NCI-H128 (cell line): ENCODE data around the gene NF2.

ENCODE experiments used
- DNase-seq: peaks from one replicate; lab custom pipeline; 2025; ENCODE audit not compliant: unreplicated experiment; lab: John Stamatoyannopoulos, UW

Gene NF2

DNA sequence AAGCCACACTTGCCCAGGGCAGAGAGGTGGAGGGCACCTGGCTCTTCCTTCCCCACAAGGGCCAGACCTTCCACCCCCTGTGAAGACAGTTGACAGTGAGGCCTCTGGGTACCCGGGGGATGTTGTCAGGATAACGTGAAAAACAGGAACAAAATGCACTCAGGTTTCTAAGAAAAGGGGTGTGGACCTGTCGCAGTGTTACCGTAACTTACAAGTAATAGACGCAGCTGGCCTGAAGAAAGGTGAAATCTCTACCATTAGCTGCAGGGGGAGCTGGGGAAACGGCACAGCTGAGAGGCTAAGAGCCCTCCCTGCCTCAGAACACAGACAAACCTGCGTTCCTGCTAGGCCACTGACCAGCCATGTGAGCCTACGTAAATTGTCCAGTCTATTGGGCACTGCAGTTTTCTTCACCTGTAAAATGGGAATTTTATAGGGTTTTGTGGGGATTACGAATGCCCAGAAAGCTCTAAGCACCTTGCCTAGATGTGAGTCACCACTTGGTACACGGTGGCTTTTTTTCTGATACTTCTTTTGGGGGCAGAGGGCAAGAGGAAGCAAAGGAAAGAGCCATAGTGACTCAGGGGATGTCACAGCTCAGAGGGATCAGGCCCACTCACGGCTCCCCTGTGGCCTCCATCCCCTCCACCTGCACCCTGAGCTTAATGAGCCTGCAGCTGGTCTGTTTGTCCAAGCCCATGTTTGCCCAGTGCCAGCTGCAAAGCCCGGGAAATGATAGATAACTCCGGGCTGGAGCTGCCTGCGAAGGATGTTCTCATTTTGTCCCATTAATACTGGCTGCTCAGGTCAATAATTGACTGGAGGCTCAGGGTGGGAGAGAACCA is 97.9 kb downstream of the NF2 start:
- DNase-seq, result no peak

GRCh38 chr22:29702000-29702930 is 98.8 kb downstream of the NF2 start:
- DNase-seq, result no peak

- no peak for DNase-seq
Measured at GRCh38 chr22:29702931-29703501, 99.6 kb downstream of the NF2 start.

- no peak for DNase-seq
Measured at GRCh38 chr22:29703569-29704195, 100.2 kb downstream of the NF2 start.

GRCh38 chr22:29704528-29705285 is 101.3 kb downstream of the NF2 start:
- DNase-seq, result no peak

- DNase-seq, result no peak
Measured at GRCh38 chr22:29705651-29706050, 102.2 kb downstream of the NF2 start.

- DNase-seq, result no peak
Measured at GRCh38 chr22:29706486-29706885, 103.1 kb downstream of the NF2 start.

DNA sequence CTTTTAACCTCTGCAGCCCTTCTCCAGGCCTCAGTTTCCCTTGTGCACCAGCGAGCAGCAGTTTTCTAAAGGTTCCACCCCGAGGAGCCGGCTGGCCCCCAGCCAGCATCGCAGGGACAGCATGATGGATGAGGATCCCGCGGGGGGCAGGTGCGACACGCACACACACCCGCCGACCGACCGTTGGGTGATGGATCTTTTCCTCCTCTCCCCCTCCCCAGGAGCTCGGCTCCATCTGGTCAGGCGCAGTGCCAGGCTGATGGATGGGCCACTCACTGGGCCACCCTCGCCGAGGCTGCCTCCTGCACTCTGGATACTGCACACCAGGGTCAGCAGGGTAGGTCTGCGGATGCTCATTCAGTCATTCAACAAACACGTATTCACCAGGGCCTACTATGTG is 103.6 kb downstream of the NF2 start:
- DNase-seq, result no peak

DNA sequence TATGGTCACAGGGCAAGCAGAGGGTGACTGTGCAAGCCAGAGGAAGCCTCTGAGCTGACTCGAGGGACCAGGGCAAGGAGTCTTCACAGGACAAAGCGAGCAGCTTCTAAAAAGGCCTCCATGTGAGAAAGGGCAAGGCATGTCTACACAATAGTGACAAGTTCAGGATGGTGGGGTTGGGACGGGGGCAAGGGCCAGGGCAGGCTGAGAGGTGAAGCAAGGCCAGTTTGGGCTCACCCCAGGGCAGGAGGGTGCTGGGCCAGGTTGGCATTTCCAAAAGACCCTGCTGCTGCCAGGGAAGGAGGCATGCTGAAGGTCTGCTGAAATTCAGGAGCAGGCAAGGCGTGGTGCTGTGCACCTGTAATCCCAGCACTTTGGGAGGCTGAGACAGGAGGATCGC is 104.0 kb downstream of the NF2 start:
- no peak for DNase-seq

DNA sequence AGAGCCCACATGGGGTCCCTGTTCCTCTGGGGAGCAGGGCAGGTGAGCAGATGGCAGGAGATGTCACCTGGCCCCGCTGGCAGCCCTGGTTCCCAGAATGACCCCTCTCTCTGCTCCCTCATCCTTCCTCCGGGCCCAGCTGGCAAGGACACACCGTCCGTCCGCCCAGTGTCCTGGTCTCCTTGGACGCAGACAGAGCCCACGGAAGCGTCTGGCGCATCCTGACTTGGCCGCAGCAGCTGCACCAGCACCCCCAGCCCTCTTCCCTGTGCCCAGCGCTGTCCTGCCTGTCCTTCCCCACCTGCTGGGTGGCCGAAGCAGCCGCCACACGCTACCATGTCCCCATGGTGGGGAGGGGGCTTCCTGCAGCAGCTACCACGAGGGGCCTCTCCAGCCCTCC is 106.8 kb downstream of the NF2 start:
- no peak for DNase-seq

DNA sequence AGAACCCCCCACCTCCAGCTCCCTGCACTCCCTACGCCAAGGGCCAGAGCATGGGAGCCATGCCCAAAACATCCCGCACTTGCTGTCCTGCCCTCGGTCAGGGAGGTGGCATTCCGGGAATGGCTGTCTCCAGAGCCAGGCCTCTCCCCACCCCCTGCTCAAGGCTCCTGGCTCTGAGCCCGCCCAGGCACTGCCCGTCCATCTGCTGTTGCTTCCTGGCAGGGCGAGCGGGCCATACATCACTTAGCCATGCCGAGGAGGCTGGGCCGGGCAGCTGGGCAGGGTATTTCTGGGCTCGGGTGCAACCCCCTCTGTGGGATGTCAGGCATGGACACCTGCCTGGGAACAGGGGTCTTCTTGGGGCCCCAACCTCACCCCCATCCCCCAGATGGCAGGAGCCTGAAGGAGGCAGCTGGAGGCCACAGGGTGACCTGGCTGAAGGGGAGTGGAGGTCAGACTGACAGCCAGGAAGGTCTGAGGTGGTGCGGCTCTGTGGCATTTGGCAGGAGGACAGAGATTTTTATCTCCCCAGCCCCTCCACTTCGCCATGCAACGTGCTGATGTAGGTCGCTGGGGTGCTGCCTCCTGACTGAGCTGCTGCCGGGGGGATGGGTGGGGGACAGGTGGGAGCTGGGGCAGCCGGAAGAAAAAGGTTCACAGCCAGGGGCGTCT is 107.6 kb downstream of the NF2 start:
- no peak for DNase-seq

DNA sequence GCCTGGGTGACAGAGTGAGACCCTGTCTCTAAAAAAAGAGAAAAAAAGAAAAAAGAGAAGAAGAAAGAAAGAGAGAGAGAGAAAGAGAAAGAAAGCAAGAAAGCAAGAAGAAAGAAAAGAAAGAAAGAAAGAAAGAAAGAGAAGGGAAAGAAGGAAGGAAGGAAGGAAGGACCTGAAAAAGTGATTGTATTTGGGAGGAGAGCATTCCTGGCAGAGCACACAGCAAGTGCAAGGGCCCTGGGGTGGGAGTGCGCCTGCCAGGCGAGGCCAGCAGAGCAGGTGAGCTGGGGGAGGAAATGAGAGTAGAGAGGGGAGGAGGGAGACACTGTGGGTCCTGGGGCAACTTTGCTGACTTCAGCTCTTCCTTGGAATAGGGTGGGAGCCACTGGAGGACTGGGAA is 108.7 kb downstream of the NF2 start:
- no peak for DNase-seq

DNA sequence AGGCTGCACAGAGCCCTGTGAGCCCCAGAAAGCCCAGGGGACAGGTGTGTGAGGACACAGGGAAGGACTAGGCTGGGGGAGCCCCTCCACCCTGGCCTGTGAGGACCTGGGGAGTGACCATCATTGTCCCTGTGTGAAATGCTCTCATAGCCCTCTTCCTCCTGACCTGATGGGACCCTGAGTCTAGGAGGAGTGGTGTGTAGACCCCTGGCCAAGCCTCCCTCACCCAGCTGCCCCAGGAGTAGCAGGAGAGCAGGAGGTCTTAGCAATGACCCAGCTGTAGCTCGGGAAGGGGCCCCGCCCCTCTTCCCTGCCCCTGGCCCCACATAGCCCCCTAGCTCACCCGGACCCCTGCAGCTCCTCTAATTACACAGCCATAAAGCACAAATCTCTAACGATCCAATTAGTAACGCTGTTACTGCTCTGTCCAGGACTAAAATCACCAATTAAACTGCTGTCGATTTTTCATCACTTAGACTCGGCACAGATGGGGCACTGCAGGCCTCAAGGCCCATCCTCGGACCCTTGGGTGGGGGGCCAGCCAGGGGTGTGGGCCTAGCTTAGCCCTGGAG is 109.8 kb downstream of the NF2 start:
- DNase-seq, result no peak

- DNase-seq, result no peak
Measured at GRCh38 chr22:29715240-29715639, 111.8 kb downstream of the NF2 start.

DNA sequence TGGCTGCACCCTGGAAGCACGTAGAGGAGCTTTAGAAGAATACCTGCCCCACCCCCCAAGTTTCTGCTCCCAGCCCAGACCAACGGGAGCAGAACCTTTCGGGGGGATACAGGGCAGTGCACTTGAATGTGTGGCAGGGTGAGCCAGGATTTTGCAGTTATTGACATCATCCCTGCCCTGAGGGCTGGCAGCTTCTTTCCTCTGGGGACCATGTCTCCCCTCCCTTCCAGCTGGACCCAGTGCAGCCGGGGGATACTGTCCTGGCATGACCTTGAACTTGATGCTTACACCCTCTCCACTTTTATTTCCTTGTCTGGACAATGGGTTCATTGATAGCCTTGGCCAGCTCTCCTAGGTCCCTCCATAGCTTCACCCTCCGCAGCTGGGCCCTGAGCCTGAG is 112.3 kb downstream of the NF2 start:
- no peak for DNase-seq

GRCh38 chr22:29716814-29717545 is 113.5 kb downstream of the NF2 start:
- DNase-seq, result no peak

DNA sequence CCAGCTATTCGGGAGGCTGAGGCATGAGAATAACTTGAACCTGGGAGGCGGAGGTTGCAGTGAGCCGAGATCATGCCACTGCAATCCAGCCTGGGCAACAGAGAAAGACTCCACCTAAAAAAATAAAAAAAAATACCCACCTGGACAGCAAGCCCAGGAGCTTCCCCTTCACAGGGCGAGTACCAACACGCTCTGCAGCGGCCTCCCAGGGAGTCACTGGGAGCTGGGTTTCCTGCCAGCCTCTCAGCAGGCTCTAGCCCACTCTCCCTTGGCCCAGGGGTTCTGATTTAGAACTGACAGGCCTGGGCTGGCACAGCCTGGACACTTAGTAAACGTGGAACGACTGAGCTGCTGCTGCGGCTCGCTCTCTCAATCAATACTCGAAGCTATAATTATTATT is 114.4 kb downstream of the NF2 start:
- no peak for DNase-seq

DNA sequence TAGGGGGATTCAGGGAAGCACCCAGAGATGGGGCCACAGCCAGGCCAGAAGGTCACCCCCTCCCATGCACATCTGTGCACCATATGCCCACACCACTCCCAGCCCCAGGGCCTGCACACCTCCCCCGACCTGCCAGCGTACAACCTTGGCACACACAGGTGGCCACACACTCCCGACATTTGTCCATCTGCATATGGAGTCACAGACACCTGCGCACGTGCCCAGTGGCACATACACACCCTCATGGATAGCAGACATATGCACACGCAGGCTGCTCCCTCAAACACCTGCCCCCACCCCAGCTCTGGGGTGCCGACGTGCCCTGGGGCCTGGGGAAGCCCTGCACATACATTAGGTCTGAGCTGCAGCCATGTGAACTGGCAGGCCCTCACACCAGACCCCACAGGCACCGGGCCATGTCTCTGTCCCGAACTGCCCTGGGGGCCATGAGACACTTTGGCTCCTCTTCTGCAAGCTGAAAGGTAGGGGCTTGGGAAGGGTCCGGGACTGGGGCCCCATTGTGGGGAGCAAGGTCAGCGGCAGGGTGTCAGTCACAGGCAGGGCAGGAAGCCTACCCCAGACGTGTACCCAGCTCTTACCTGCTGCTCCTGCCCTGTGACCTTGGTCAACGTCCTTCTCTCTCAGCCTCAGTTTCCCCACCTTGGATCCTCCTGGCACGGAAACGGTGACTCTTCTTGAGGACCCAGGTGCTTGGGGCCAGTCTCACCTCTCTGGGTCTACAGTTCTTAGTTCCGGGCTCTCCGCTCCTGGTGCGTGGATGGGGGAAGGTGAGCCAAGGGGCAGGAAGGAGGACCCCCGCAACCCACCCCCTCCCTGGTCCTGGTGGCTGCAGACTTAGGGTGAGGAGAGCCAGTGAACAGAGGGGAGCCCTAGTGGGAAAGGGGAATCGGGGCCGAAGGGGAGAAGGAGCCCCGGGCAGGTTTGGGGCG is 115.8 kb downstream of the NF2 start:
- no peak for DNase-seq
